Activated naive CD8-positive, alpha-beta T cell treated with anti-CD3 and anti-CD28 coated beads, Interleukin-2, amount 10 ng/mL, durations not matched to agents 7 days and 5 days (primary cell): ENCODE data around the gene CCDC92. TPM values are rescaled to one million over a fixed set of nuclear protein-coding genes. Genes with fewer than 3 reads are reported as not detected.

ENCODE experiments used
- ATAC-seq: fragments of 150-1000 bp; cut with Tn5 transposase; one replicate; pipeline ENCODE4 v1.10.0; 2021; ENCODE audit warnings: low read depth, moderate library complexity
- POLR2A ChIA-PET: fragments of 350-600 bp; sonication (Branson Sonifier 250); formaldehyde crosslinking; loops from one replicate; lab custom pipeline; 2021; ENCODE audit warnings: antibody characterized with exemption; lab: Charles Lee
- DNase-seq: peaks from one replicate; pipeline ENCODE4 v3.0.0; 2021
- H3K27ac Mint-ChIP-seq: one replicate; pipeline ENCODE4 v1.8.0; 2022; ENCODE audit warnings: mild to moderate bottlenecking, mixed read lengths
- H3K27me3 Mint-ChIP-seq: one replicate; pipeline ENCODE4 v1.8.0; 2022; ENCODE audit warnings: mild to moderate bottlenecking, moderate library complexity, mixed read lengths
- H3K36me3 Mint-ChIP-seq: one replicate; pipeline ENCODE4 v1.8.0; 2021; ENCODE audit warnings: mild to moderate bottlenecking, mixed read lengths
- H3K4me1 Mint-ChIP-seq: one replicate; pipeline ENCODE4 v1.8.0; 2021; ENCODE audit warnings: mixed read lengths
- H3K4me3 Mint-ChIP-seq: one replicate; pipeline ENCODE4 v1.8.0; 2022; ENCODE audit warnings: mild to moderate bottlenecking, moderate library complexity, mixed read lengths
- H3K9me3 Mint-ChIP-seq: one replicate; pipeline ENCODE4 v1.8.0; 2021; ENCODE audit warnings: mixed read lengths
- total RNA-seq, 2 experiments: library from RNA; stranded (reverse); gene quantifications; one replicate each; pipeline ENCODE4 v1.2.3, GENCODE V29; 2021

Gene CCDC92
- total RNA-seq, 2 experiments from 2014 or later: 25.4 to 26.4 TPM

- no peak for ATAC-seq
- Mint-ChIP-seq H3K4me3 (no peak overlapping the region), H3K4me1 (no peaks in the 10 kb centered on the region), H3K9me3 (no peaks in the 10 kb centered on the region), H3K36me3 (no peaks in the 10 kb centered on the region), H3K27me3 (no peaks in the 10 kb centered on the region), H3K27ac (no peak overlapping the region)
- no peak for DNase-seq
- POLR2A ChIA-PET: interaction anchor here (1.5 kb wide), 1 partner anchor 11 kb away, joined by 4 read pairs; no protein-coding TSS in a partner anchor
These were observed 12.4 kb downstream of the CCDC92 start for GRCh38 chr12:123960029-123960735.

GRCh38 chr12:123958876-123959275 lies 13.8 kb downstream of the CCDC92 start:
- no peak overlapping the region for H3K4me3 Mint-ChIP-seq
- no peaks in the 10 kb centered on the region for H3K36me3 Mint-ChIP-seq
- no peaks in the 10 kb centered on the region for H3K27me3 Mint-ChIP-seq
- H3K4me1 Mint-ChIP-seq: no peaks in the 10 kb centered on the region
- POLR2A ChIA-PET: no interaction called here
- H3K9me3 Mint-ChIP-seq: no peaks in the 10 kb centered on the region
- H3K27ac Mint-ChIP-seq: no peak overlapping the region
- ATAC-seq (no peak), DNase-seq (no peak)

DNA sequence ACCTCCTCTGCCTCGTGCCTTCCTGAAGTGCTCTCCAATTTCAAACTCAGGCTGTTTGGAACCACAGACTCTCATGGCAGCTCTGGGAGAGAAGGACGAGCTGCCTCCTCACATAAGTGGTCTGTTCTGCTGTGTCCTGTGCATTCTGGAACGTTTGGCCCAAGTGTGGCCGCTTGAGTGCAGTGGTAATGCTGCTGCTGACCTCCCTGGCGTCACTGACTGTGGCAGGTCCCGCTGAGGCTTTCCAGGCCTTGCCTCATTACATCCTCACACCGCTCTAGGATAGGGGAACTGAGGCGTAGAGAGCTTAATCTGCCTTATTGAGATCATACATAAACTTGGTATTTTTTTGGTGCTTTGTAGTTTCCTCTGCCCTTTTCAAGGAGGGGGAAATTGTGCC lies 14.2 kb downstream of the CCDC92 start:
- POLR2A ChIA-PET: no interaction called here
- DNase-seq (no peak), ATAC-seq (no peak)
- H3K27ac Mint-ChIP-seq: no peak overlapping the region
- no peaks in the 10 kb centered on the region for H3K27me3 Mint-ChIP-seq
- H3K9me3 Mint-ChIP-seq: no peaks in the 10 kb centered on the region
- H3K36me3 Mint-ChIP-seq: no peaks in the 10 kb centered on the region
- no peak overlapping the region for H3K4me3 Mint-ChIP-seq
- no peaks in the 10 kb centered on the region for H3K4me1 Mint-ChIP-seq

GRCh38 chr12:123957196-123957595 lies 15.4 kb downstream of the CCDC92 start:
- no peak for DNase-seq
- Mint-ChIP-seq H3K27me3 (no peaks in the 10 kb centered on the region), H3K9me3 (no peaks in the 10 kb centered on the region), H3K27ac (no peak overlapping the region), H3K4me3 (no peak overlapping the region), H3K4me1 (no peaks in the 10 kb centered on the region), H3K36me3 (no peaks in the 10 kb centered on the region)
- POLR2A ChIA-PET: interaction anchor here (1.5 kb wide), 1 partner anchor 15 kb away, joined by 3 read pairs; the partner anchor contains the start of gene CCDC92
- ATAC-seq: no peak

GRCh38 chr12:123956249-123956648 lies 16.4 kb downstream of the CCDC92 start:
- H3K4me3 Mint-ChIP-seq: no peak overlapping the region
- H3K27me3 Mint-ChIP-seq: no peaks in the 10 kb centered on the region
- POLR2A ChIA-PET: interaction anchor here (1.5 kb wide), 1 partner anchor 16 kb away, joined by 3 read pairs; the partner anchor contains the start of gene CCDC92
- no peaks in the 10 kb centered on the region for H3K4me1 Mint-ChIP-seq
- no peaks in the 10 kb centered on the region for H3K9me3 Mint-ChIP-seq
- no peaks in the 10 kb centered on the region for H3K36me3 Mint-ChIP-seq
- no peak overlapping the region for H3K27ac Mint-ChIP-seq
- ATAC-seq (no peak), DNase-seq (no peak)

- no peaks in the 10 kb centered on the region for H3K4me1 Mint-ChIP-seq
- DNase-seq (no peak), ATAC-seq (no peak)
- H3K9me3 Mint-ChIP-seq: no peaks in the 10 kb centered on the region
- no peak overlapping the region for H3K4me3 Mint-ChIP-seq
- no peaks in the 10 kb centered on the region for H3K27me3 Mint-ChIP-seq
- H3K36me3 Mint-ChIP-seq: no peaks in the 10 kb centered on the region
- no peak overlapping the region for H3K27ac Mint-ChIP-seq
- POLR2A ChIA-PET: no interaction called here
These were observed 17.8 kb downstream of the CCDC92 start for GRCh38 chr12:123954647-123955350.

GRCh38 chr12:123952037-123952436 lies 20.6 kb downstream of the CCDC92 start:
- DNase-seq (no peak), ATAC-seq (no peak)

GRCh38 chr12:123951467-123951866 lies 21.2 kb downstream of the CCDC92 start:
- H3K4me3 Mint-ChIP-seq: no peak overlapping the region
- H3K4me1 Mint-ChIP-seq: no peaks in the 10 kb centered on the region
- no peak overlapping the region for H3K27ac Mint-ChIP-seq

More at GRCh38 chr12:123952037-123952436, 20.6 kb downstream of the CCDC92 start:
- no peaks in the 10 kb centered on the region for H3K36me3 Mint-ChIP-seq
- H3K27me3 Mint-ChIP-seq: no peaks in the 10 kb centered on the region
- H3K27ac Mint-ChIP-seq: no peak overlapping the region
- H3K4me1 Mint-ChIP-seq: no peaks in the 10 kb centered on the region
- POLR2A ChIA-PET: no interaction called here
- H3K9me3 Mint-ChIP-seq: no peaks in the 10 kb centered on the region
- H3K4me3 Mint-ChIP-seq: no peak overlapping the region

GRCh38 chr12:123950476-123951349 lies 21.9 kb downstream of the CCDC92 start:
- H3K4me3 Mint-ChIP-seq: no peak overlapping the region
- no peaks in the 10 kb centered on the region for H3K36me3 Mint-ChIP-seq
- H3K4me1 Mint-ChIP-seq: no peaks in the 10 kb centered on the region
- DNase-seq (no peak), ATAC-seq (no peak)
- POLR2A ChIA-PET: no interaction called here
- H3K27ac Mint-ChIP-seq: no peak overlapping the region
- H3K9me3 Mint-ChIP-seq: no peaks in the 10 kb centered on the region
- H3K27me3 Mint-ChIP-seq: peaks cover 2% of the 10 kb centered on the region

More at GRCh38 chr12:123951467-123951866, 21.2 kb downstream of the CCDC92 start:
- ATAC-seq (no peak), DNase-seq (no peak)
- Mint-ChIP-seq H3K36me3 (no peaks in the 10 kb centered on the region), H3K9me3 (no peaks in the 10 kb centered on the region), H3K27me3 (no peaks in the 10 kb centered on the region)
- POLR2A ChIA-PET: no interaction called here

- Mint-ChIP-seq H3K27me3 (peaks cover 2% of the 10 kb centered on the region), H3K4me3 (no peak overlapping the region), H3K4me1 (no peaks in the 10 kb centered on the region), H3K36me3 (no peaks in the 10 kb centered on the region), H3K9me3 (no peaks in the 10 kb centered on the region), H3K27ac (no peak overlapping the region)
- POLR2A ChIA-PET: no interaction called here
- no peak for DNase-seq
- ATAC-seq: no peak
These were observed 22.9 kb downstream of the CCDC92 start for GRCh38 chr12:123949770-123950165.

- DNase-seq (no peak), ATAC-seq (no peak)
- H3K4me3 Mint-ChIP-seq: no peak overlapping the region
- peaks cover 2% of the 10 kb centered on the region for H3K27me3 Mint-ChIP-seq
- no peaks in the 10 kb centered on the region for H3K9me3 Mint-ChIP-seq
- H3K4me1 Mint-ChIP-seq: no peaks in the 10 kb centered on the region
- POLR2A ChIA-PET: no interaction called here
- H3K27ac Mint-ChIP-seq: no peak overlapping the region
- no peaks in the 10 kb centered on the region for H3K36me3 Mint-ChIP-seq
These were observed 23.5 kb downstream of the CCDC92 start for GRCh38 chr12:123948796-123949769.

DNA sequence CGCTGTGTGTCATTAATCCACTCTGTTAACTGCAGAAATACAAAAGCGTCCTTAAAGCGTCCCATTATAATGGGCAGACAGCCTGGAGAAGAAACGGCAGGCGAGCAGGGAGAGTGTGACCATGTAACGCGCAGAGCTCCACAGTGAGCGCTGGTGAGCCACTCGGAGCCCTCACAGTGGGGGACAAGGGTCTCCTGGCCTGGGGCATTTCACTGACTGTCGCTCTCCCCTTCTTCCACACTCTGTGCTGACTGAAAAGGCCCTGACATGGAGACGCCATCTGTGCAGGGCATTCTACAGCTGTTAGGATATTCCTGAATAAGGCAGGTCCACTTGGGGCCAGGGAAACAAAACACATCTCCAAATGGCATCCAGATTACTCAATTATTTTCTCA lies 24.2 kb downstream of the CCDC92 start:
- POLR2A ChIA-PET: no interaction called here
- no peak for DNase-seq
- H3K4me3 Mint-ChIP-seq: no peak overlapping the region
- no peak for ATAC-seq
- H3K36me3 Mint-ChIP-seq: no peaks in the 10 kb centered on the region
- H3K9me3 Mint-ChIP-seq: no peaks in the 10 kb centered on the region
- no peak overlapping the region for H3K27ac Mint-ChIP-seq
- no peaks in the 10 kb centered on the region for H3K4me1 Mint-ChIP-seq
- H3K27me3 Mint-ChIP-seq: peaks cover 2% of the 10 kb centered on the region
